Prostate gland (tissue), 2 donors: Measurements from ENCODE around the gene TSPAN14.

ENCODE experiments used
- POLR2A ChIP-seq: fragments of 450-650 bp; IDR thresholded peaks from one replicate; pipeline ENCODE4 v1.6.1; 2016; ENCODE audit warnings: antibody characterized with exemption, mild to moderate bottlenecking
- TF ChIP-seq, protein P1 (sequence below), 4 experiments: fragments of 200-600 bp in 2 of 4; fragments of 450-650 bp in 2 of 4; sonication (generic) in 2 of 4; IDR thresholded peaks; 1 replicate in 3 of 4; 2 replicates in 1 of 4; pipeline ENCODE4 v1.5.1; 2016 to 2019; ENCODE audit warnings: antibody characterized with exemption in 4 of 4, mild to moderate bottlenecking in 2 of 4, moderate library complexity in 2 of 4

DNA sequence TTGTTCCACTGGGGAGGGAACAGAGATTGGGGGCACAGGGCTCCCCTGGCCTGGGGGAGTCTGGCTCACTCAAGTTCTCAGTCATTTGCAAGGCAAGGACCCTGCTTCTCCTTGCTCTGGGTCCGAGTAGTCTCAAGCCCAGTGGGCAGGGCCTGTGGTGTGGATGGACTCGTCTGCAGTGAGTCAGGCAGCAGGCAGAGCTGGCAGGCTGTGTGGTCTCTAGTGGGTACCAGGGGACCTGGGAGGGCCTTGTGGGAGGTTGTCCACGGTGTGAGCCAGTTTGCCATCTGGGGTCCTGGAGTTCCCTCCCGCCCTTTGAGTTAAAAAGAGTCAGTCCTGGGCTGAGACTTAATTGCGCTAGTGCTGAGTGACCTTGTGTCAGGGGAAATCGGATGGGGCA lies 74.8 kb downstream of the TSPAN14 start:
- TF ChIP-seq, protein P1, sequence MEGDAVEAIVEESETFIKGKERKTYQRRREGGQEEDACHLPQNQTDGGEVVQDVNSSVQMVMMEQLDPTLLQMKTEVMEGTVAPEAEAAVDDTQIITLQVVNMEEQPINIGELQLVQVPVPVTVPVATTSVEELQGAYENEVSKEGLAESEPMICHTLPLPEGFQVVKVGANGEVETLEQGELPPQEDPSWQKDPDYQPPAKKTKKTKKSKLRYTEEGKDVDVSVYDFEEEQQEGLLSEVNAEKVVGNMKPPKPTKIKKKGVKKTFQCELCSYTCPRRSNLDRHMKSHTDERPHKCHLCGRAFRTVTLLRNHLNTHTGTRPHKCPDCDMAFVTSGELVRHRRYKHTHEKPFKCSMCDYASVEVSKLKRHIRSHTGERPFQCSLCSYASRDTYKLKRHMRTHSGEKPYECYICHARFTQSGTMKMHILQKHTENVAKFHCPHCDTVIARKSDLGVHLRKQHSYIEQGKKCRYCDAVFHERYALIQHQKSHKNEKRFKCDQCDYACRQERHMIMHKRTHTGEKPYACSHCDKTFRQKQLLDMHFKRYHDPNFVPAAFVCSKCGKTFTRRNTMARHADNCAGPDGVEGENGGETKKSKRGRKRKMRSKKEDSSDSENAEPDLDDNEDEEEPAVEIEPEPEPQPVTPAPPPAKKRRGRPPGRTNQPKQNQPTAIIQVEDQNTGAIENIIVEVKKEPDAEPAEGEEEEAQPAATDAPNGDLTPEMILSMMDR (IDR thresholded peaks at IDR 0.05): no peak
- no peak for TF ChIP-seq POLR2A
